ENCODE measurements around the gene ARHGEF1. TPM values are rescaled to one million over a fixed set of nuclear protein-coding genes. Genes with fewer than 3 reads are reported as not detected.
A peak's percentile ranks its signal among the peaks of the same experiment; 100 is the strongest.

Gene ARHGEF1
- total RNA-seq, 1 experiment from 2014 or later: 50.8 TPM

GRCh38 chr19:41869374-41869955 is 13.5 kb upstream of the ARHGEF1 start:
- Histone ChIP-seq H3K9ac (ENCODE audit: low read length) (no peak overlapping the region), H3K79me2 (ENCODE audit: low read length) (peaks cover 25% of the 10 kb centered on the region), H3K4me2 (ENCODE audit: low read length) (no peak overlapping the region), H3K4me1 (ENCODE audit: insufficient read depth, low read length) (no peaks in the 10 kb centered on the region), H2AFZ (ENCODE audit: low read length) (no peak overlapping the region), H3K27ac (ENCODE audit: low read length) (no peak overlapping the region), H4K20me1 (ENCODE audit: low read length) (peaks cover 38% of the 10 kb centered on the region), H3K4me3 (ENCODE audit: low read length) (no peak overlapping the region), H3F3A (ENCODE audit: low read length, unreplicated experiment) (no peaks in the 10 kb centered on the region), H3K36me3 (ENCODE audit: low read depth, low read length) (peaks cover 50% of the 10 kb centered on the region), H3K27me3 (ENCODE audit: low read length) (no peaks in the 10 kb centered on the region), H3K9me2 (replicated peaks; ENCODE audit: low read length) (no peaks in the 10 kb centered on the region), H3K9me3 (ENCODE audit: low read length) (no peaks in the 10 kb centered on the region)
- POLR2A ChIA-PET (ENCODE audit: unreplicated experiment): no interaction called here
- CTCF ChIA-PET: no interaction called here
- TF ChIP-seq EZH2phosphoT487 (IDR thresholded peaks at IDR 0.05; ENCODE audit: borderline replicate concordance, low read length): no peak
- TF ChIP-seq CTCF (conservative IDR thresholded peaks at IDR 0.05; ENCODE audit: low read depth, low read length): no peak
- TF ChIP-seq EZH2 (IDR thresholded peaks at IDR 0.05; ENCODE audit: low read length, unreplicated experiment): no peak
- ATAC-seq: no peak
- intact Hi-C loops (cut with micrococcal nuclease): no loop called here
- BruUV-seq (replicated peaks): no TSS peak
- DNase-seq: no peak

GRCh38 chr19:41870401-41870873 is 12.5 kb upstream of the ARHGEF1 start:
- Histone ChIP-seq H3K27ac (ENCODE audit: low read length) (no peak overlapping the region), H3K4me1 (ENCODE audit: insufficient read depth, low read length) (no peaks in the 10 kb centered on the region), H2AFZ (ENCODE audit: low read length) (no peak overlapping the region), H3K9ac (ENCODE audit: low read length) (no peak overlapping the region), H4K20me1 (ENCODE audit: low read length) (peaks cover 28% of the 10 kb centered on the region), H3K4me2 (ENCODE audit: low read length) (no peak overlapping the region), H3K9me2 (replicated peaks; ENCODE audit: low read length) (no peaks in the 10 kb centered on the region), H3K4me3 (ENCODE audit: low read length) (no peak overlapping the region), H3K27me3 (ENCODE audit: low read length) (no peaks in the 10 kb centered on the region), H3K9me3 (ENCODE audit: low read length) (no peaks in the 10 kb centered on the region), H3F3A (ENCODE audit: low read length, unreplicated experiment) (no peaks in the 10 kb centered on the region), H3K79me2 (ENCODE audit: low read length) (peaks cover 16% of the 10 kb centered on the region), H3K36me3 (ENCODE audit: low read depth, low read length) (peaks cover 41% of the 10 kb centered on the region)
- intact Hi-C loops (cut with micrococcal nuclease): loop anchor here (5.0 kb wide), 2 partner anchors 67 to 87 kb away; partner anchors contain the start of gene RABAC1
- TF ChIP-seq EZH2phosphoT487 (IDR thresholded peaks at IDR 0.05; ENCODE audit: borderline replicate concordance, low read length): no peak
- TF ChIP-seq EZH2 (IDR thresholded peaks at IDR 0.05; ENCODE audit: low read length, unreplicated experiment): no peak
- TF ChIP-seq CTCF (conservative IDR thresholded peaks at IDR 0.05; ENCODE audit: low read depth, low read length): no peak
- peak; percentile 40 for DNase-seq
- BruUV-seq (replicated peaks): no TSS peak
- ATAC-seq: peak; percentile 26
- ChIA-PET CTCF (interaction anchor here (0.7 kb wide), 1 partner anchor 36 kb away, joined by 9 read pairs; no protein-coding TSS in a partner anchor), POLR2A (ENCODE audit: unreplicated experiment) (interaction anchor here (0.5 to 0.6 kb wide), 2 partner anchors 32 to 532 kb away, joined by 4 read pairs; no protein-coding TSS in a partner anchor)
